ENCODE data around the gene PSD2.

- no peak for TF ChIP-seq CTCF (IDR thresholded peaks at IDR 0.05)
- TF ChIP-seq EP300 (IDR thresholded peaks at IDR 0.05; ENCODE audit: low read depth), result no peak
Observed at GRCh38 chr5:139784488-139784887, 11.1 kb upstream of the PSD2 start.

Measured in transverse colon (tissue), 3 donors.